ENCODE measurements around the gene SLIT1.

The SLIT1 gene

DNA sequence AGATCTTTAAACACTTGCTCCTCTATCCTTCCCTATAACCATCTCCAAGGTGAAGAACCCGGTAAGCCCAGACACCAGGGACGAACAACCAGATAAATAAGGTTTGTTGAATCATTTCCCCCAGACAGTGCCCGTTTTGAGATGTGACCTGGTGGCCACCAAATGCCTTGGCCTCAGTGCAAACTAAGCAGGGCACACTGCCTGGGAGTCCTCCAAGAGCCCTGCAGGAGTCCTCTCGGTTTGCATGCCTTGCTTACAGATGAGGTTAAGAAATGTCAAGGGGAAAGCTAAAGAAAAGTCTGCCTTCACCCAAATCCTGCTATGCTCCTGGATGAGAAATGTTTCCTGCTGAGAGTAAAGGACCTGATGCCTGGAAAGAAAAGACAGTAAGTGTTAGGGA lies 31.6 kb downstream of the SLIT1 start:
- TF ChIP-seq, protein P1, sequence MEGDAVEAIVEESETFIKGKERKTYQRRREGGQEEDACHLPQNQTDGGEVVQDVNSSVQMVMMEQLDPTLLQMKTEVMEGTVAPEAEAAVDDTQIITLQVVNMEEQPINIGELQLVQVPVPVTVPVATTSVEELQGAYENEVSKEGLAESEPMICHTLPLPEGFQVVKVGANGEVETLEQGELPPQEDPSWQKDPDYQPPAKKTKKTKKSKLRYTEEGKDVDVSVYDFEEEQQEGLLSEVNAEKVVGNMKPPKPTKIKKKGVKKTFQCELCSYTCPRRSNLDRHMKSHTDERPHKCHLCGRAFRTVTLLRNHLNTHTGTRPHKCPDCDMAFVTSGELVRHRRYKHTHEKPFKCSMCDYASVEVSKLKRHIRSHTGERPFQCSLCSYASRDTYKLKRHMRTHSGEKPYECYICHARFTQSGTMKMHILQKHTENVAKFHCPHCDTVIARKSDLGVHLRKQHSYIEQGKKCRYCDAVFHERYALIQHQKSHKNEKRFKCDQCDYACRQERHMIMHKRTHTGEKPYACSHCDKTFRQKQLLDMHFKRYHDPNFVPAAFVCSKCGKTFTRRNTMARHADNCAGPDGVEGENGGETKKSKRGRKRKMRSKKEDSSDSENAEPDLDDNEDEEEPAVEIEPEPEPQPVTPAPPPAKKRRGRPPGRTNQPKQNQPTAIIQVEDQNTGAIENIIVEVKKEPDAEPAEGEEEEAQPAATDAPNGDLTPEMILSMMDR (conservative IDR thresholded peaks at IDR 0.05; ENCODE audit: low read length) = no peak
- DNase-seq (ENCODE audit: low read depth) = no peak
- no peak overlapping the region for H3K4me3 ChIP-seq (ENCODE audit: low read length)

DNA sequence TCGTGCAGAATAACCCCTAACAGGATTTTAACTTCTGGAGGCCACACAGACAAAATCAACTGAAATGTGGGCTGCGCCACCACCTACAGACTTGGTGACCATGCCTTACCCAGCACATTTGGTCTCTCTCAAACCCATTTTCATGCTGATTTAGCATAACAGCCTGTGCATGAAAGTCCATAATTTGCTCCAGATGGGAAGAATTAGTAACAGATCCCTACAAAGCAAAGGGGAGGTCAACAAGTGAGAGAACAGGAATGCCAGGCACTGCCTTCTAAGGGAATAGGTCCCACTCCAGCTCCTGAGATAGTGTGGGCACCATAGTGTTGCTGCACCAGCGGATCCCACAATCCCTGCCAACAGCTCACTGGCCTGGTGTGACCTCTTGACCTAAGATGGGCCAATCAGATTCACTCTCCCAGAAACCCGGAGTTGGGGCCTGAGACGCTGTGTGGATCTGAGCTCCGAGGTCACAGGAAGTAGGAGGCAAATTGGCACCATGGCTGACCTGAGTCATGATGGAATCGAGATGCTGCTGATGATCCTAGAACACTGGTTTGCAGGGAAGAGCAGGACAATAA lies 32.4 kb downstream of the SLIT1 start:
- DNase-seq (ENCODE audit: low read depth) = peak; percentile 6
- TF ChIP-seq, protein P1 (conservative IDR thresholded peaks at IDR 0.05; ENCODE audit: low read length) = no peak
- no peak overlapping the region for H3K4me3 ChIP-seq (ENCODE audit: low read length)

DNA sequence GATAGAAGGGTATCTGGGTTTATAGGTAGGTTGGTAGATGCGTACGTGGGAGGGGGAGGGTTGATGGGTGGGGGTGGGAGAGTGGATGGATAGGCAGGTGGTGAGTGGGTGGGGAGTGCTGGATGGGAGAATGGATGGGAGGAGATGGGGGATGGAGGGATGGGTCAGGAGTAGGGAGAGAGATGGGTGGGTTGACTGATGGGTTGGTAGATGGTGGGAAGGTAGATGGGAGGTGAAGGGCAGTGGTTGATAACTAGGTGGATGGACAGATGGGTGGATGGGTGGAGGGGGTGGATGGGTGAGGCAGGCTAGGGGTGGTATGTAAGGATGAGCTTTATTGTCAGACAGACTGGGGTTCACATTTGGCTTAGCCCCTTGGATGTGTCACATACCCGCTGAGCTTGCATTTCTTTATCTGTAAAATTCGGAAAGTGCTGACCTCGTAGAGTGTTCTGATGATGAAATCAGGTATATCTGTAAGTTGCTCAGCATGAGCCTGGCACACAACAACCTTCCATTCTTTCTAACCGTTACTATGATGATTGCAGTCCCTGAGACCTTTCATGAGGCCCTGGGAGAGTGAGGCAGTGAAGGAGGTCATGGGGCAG lies 34.3 kb downstream of the SLIT1 start:
- H3K4me3 ChIP-seq (ENCODE audit: low read length) = no peak overlapping the region
- no peak for DNase-seq (ENCODE audit: low read depth)
- TF ChIP-seq, protein P1 (conservative IDR thresholded peaks at IDR 0.05; ENCODE audit: low read length) = no peak

DNA sequence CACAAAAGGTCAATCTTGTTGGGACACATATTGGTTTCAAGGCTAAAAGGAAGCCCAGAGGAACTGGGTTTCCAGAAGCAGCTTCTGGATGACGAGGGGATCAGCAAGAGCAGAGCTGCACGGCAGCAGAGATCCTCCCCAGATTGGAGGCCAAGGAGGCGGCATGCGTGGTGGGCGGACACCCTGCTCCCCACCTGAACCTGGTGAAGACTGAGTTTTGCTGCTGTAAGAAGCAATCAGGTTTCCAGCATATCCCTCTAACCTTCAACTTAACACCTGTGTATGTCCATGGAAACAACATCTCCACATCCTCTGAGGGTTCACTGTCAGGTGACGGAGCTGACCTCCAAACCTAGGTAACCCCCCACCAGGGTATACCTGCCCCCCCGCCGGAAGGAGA lies 35.1 kb downstream of the SLIT1 start:
- DNase-seq (ENCODE audit: low read depth) = no peak
- H3K4me3 ChIP-seq (ENCODE audit: low read length) = no peak overlapping the region
- TF ChIP-seq, protein P1 (conservative IDR thresholded peaks at IDR 0.05; ENCODE audit: low read length) = no peak

DNA sequence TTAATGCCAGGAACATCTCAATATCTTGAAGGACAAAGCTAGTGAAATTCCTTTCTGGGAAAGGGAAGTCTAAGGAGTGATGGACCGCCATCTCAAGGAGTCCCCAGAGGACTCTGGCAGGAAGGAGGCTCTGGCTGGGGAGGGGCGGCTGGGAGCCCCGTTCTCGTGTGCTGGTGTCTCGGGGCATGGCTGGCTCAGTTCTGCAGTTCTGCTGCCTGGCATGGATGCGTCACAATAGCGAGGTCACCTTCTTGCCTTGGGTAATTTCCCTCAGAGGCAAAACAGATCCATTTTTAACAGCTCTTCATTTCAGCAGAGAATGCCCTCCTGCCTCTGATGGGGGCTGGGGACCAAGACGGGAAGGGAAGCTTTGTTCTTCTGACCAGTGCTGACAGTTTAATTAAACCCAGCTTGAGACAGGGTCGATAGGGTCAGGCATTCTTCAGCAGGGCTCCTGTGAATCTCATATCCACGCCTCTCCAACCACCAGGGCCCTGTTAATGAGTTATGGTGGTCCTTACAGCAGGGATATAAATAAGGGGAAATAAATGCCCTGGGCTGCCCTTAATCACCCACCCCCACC lies 35.7 kb downstream of the SLIT1 start:
- no peak for DNase-seq (ENCODE audit: low read depth)
- H3K4me3 ChIP-seq (ENCODE audit: low read length) = no peak overlapping the region
- TF ChIP-seq, protein P1 (conservative IDR thresholded peaks at IDR 0.05; ENCODE audit: low read length) = no peak

DNA sequence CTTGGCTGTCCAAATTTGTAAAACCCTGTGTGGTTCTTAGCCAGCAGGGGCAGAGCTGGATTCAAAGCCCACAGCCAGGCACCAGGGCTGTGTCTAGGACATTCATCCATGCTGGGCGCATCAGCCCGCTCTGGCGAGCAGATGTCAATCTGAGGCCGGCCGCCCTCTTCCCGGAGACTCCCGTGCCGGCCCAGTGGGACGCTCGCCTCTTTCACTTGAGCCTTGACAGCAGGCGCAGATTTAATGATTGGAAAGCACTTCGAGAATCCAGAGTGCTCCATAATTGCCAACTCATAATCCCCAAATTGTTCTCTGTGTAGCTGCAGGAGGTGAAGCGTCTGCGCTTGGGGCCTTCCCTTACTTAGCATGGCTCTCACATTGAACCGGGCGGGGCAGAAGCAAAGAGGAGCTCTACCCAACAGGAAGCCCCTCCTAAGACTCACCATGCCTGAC lies 36.7 kb downstream of the SLIT1 start:
- no peak for DNase-seq (ENCODE audit: low read depth)
- TF ChIP-seq, protein P1 (conservative IDR thresholded peaks at IDR 0.05; ENCODE audit: low read length) = no peak
- no peak overlapping the region for H3K4me3 ChIP-seq (ENCODE audit: low read length)

DNA sequence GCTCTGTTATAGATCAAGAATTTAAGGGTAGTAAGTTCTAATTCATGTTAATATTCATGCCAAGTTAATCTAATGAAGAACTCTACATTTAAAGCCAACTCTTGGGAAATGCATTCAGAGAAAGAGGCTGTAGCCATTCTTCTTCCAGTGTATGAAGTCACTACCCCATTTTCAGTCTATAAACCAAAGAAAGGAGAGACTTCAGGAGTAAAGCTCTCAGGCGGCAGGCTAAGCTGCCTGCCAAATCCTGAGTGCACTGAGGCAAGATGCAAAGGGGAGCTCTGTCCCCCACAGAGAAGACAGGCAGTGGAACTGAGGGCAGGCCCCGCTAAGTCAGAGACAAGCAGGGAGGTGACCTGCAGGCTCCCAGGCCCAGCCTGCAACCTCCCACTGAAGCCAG lies 41.5 kb downstream of the SLIT1 start:
- no peak overlapping the region for H3K4me3 ChIP-seq (ENCODE audit: low read length)
- no peak for DNase-seq (ENCODE audit: low read depth)
- TF ChIP-seq, protein P1 (conservative IDR thresholded peaks at IDR 0.05; ENCODE audit: low read length) = no peak
